GM19467 (cell line): ENCODE data around the gene ZNF611.
A peak's percentile ranks its signal among the peaks of the same experiment; 100 is the strongest.
"Not testable (repeated sequence)": the region's sequence is repeated elsewhere in the genome, so short reads cannot be mapped to it uniquely, and the experiment has no call there.

Source experiments
- ATAC-seq: cut with Tn5 transposase; IDR thresholded peaks from one replicate; pipeline ENCODE4 v1.9.1; 2021; ENCODE audit warnings: mild to moderate bottlenecking, moderate library complexity; ENCODE audit not compliant: unreplicated experiment

The ZNF611 gene

DNA sequence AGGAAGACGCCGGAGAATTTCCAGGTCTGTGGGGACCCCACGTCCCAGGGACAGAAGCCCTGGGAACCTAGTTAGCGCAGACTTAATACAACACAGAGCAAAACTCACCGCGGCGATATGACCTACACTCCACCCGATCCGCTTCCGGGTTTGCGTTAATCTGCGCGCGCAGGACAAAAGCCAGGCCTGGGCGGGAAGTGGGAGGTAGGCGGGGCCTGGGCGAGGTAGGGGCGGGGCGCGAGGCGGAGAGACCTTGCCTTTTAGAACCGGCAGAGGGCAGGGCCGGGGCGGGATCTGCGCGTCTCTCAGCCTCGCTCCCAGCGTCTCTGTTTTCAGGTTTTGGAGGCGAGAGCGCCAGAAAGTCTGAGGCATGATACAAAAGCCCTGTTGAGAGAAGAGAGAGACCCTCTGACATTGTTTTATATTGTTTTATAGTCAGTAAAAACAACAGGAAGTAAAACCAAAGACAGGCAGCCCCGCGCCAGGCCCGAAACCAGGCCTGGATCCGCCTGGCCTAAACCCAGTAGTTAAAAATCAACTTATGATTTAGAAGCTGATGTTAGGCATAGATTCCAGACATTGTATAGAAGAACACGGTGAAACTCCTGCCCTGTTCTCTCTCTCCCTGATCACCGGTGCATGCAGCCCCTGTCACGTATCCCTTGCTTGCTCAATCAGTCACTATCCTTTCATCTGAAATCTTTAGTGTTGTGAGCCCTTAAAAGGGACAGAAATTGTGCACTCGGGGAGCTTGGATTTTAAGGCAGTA, at the start of gene ZNF611:
TSS of gene ZNF611 (minus strand) at position 152 of the 769 bp plus-strand sequence. CDS start 19,150 bp downstream, outside the sequence.
- peak; percentile 93 for ATAC-seq

DNA sequence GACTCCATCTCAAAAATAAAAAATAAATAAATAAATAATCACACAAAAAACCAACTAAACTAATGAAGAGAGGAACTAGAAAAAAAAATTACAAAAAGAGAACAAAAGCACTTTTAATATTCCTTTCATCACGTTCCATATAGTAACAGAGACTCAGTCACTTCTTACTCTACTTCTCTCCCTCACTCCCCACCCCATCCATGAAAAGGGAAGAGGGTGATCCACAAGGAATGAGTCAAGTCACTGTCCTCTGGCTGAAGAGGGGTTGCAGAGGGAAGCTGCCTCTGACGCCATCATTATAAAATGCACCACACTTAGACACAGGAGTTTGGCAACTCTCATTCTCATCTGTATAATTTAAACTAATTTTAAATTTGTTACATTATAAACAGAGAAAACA, 48.0 kb upstream of the ZNF611 start:
- not testable (repeated sequence) for ATAC-seq

DNA sequence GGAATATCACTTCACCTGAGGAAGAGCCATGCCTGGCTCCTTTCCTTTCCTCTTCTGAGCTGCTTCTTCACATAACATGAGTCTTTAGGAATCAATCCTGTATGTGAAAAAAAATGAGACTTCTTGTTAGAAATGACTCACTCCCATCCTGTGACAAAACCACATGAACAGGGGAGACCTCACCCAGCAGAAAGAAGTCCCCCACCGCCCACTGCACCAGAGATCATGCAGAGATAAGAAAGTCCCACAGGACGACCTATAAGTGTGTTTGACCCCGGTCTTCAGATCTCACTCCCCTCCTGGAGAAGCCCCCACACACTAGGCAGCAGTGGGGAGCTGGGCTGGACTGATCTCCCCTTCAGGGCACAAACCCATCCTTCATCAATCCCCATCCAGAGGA, 44.0 kb upstream of the ZNF611 start:
- ATAC-seq = no peak

DNA sequence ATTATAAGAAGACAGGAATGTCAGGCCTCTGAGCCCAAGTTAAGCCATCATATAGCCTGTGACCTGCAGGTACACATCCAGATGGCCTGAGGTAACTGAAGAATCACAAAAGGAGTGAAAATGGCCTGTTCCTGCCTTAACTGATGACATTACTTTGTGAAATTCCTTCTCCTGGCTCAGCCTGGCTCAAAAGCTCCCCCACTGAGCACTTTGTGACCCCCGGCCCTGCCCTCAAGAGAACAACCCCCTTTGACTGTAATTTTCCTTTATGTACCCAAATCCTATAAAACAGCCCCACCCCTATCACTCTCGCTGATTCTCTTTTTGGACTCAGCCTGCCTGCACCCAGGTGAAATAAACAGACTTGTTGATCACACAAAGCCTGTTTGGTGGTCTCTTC, 21.6 kb upstream of the ZNF611 start:
- ATAC-seq = not testable (repeated sequence)

GRCh38 chr19:52749780-52750179, 14.9 kb upstream of the ZNF611 start:
- ATAC-seq = no peak

DNA sequence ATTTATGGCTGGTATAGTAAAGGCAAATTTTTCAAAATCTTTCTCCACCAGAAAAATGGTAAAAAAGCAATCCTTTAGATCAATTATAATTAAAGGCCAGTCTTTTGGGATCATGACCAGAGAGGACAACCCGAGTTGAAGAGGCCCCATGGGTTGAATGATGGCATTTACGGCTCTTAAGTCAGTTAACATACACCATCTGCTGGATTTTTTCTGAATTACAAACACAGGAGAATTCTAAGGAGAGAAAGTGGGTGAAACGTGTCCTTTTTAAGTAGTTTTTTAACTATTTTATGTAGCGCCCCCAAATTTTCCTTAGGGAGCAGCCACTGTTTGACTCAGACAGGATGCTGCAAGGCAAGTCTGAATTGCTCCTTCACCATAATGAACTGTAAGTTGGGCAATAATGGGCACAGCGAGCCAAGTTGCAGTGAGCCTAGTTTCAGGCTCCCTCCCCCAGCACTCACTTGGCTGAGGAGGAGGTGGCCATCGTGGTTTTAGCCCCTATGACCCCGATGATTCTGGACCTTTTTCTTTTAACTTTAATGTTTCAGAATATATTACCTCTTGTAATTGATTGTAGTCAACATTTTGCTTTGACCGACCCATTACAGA, 13.6 kb upstream of the ZNF611 start:
- ATAC-seq = no peak

- ATAC-seq = not testable (repeated sequence)
Observed at GRCh38 chr19:52745919-52746318, 11.1 kb upstream of the ZNF611 start.

GRCh38 chr19:52743091-52743490, 8.2 kb upstream of the ZNF611 start:
- no peak for ATAC-seq

- no peak for ATAC-seq
Observed at GRCh38 chr19:52742516-52742915, 7.7 kb upstream of the ZNF611 start.

DNA sequence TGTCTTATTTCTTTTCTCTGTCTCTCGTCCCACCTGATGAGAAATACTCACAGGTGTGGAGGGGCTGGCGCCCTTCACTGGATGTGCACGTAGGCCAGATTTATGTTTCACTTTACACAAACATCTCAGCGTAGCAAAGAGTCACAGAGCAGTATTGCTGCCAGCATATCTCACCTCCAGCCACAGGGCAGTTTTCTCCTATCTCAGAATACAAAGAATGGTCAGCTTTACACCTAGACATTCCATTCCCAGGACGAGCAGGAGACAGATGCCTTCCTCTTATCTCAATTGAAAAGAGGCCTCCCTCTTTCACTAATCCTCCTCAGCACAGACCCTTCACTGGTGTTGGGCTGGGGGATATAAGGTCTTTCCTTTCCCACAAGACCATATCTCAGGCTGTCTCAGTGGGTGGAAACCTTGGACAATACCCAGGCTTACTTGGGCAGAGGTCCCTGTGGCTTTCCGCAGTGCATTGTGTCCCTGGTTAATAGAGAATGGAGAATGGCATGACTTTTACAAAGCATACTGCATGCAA, 7.2 kb upstream of the ZNF611 start:
- no peak for ATAC-seq

GRCh38 chr19:52741371-52741770, 6.5 kb upstream of the ZNF611 start:
- ATAC-seq = not testable (repeated sequence)

DNA sequence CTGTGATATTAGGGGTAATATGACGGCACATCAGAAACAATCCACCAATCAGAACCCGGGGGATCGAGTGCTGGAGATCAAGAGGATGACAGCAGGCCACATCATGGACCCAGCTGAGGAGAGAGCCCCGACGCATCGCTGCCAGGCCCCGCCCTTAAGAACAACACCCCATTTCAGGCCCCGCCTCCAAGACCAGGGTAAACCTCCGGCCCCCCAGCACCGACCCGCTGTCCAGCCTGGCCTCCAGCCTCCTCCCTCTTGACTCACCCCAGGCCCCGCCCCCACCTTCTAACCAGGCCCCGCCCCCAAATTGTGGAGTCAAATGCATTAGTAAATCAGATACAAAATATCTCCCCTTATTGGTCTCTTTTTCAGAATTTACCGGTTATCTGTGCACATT, 4.7 kb upstream of the ZNF611 start:
- no peak for ATAC-seq

DNA sequence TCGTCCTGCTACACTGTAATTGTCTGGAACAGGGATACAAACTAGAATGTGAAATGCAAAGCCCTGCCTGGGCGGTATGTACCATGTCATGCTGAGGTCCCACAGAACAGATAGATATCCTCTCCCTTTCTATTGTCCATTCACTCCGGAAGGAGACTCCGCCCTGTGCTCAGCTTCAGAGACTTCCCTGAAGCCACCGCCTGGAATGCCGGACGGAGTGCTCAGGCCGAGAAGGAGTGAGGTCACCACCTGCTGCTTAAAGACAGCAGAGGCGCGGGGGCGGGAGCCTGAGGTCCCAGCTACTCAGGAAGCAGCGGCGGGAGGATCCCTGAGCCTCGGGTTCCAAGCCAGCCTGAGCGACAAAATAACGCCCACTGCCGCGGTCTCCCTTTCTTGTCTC, 890 bp upstream of the ZNF611 start:
- no peak for ATAC-seq

GRCh38 chr19:52734331-52734892, 432 bp downstream of the ZNF611 start:
- ATAC-seq = peak; percentile 26

- ATAC-seq = not testable (repeated sequence)
Observed at GRCh38 chr19:52726051-52726450, 8.8 kb downstream of the ZNF611 start.

DNA sequence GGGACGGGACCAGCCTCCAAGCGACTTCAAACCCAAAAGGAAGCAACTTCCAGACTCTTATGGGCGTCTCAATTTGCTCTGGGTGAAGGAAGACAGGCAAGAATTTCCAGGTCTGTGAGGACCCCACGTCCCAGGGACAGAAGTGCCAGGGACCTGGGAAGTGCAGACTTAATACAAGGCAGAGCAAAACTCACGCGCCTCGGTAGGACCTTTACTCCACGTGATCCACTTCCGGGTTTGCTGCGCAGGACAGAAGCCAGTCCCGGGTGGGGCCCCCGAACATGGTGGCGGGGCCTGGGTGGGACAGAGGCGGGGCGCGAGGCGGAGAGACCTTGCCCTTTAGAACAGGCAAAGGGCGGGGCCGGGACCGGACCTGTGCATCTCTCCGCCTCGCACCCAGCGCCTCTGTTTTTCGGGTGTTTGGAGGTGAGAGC, 9.3 kb downstream of the ZNF611 start:
- no peak for ATAC-seq

DNA sequence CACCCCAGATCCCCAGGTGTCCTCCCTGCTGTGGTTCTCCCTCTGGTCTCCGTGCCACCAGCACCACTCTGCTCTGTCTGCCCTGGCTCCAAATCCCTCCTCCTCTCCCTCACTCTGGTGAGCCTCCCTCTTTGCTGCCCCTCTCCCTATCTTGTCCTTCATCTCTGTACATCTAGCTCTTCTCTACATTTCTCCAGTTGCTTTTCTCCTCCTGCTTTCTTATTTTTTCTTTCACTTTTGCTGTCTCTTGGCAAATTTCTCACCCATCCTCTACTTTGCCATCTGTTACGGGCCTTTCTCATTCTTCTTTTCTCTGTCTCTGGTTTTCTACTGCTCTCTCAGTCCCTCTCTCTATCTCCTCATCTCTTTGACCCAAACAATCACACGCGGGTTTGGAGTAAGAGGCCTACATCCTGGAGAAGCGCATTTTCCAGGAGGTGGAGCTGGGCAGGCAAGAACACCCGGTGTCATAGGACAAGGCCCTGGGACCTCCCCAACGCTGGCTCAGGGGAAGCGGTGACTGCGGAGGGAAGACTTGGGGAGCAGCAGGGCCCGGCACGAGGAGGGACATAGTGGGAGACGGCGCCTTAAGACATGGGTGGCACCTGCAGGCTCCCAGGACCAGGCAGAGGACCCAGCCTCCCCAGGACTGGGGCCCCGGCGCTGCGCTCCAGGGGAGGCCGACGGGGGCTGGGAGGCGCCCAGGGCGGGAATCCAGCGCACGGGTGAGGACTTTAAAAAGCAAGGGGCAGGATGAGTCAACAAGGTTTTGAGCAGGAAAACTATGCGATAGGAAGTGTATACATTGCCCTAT, 9.9 kb downstream of the ZNF611 start:
- ATAC-seq = no peak

- ATAC-seq = not testable (repeated sequence)
Observed at GRCh38 chr19:52723907-52724598, 10.8 kb downstream of the ZNF611 start.

DNA sequence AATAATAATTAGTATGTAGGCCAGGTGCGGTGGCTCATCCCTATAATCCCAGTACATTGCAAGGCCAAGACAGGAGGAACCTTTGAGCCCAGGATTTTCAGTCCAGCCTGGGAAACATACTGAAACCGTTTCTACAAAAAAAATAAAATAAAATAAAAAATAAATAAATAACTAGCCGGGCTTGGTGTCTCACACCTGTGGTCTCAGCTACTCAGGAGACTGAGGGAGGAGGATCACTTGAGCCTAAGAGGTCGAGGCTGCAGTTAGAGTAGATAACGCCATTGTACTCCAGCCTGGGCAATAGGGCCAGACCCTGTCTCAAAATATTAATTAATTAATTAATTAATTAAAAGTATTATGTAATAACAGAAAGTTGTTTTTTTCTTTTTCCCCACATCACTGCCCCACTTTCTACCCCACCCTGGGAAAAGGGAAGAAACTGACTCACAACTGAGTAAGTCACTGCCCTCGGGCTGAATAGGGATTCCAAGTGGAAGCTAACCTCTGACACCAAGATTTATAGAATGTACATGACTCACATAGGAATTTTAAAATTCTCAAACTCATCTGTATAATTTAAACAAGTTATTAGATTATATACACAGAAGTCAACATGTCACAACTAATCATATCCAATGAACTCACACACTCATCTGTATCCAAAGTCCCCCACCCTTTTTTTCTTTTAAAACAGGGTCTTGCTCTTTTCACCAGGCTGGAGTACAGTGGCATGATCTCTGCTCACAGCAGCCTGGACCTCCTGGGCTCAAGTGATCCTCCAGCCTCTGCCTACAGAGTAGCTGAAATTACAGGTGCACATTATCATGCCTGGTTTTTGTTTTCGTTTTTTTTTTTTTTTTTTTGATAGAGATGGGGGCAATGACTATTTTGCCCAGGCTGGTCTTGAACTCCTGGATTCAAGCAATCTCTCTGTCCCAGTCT, 12.5 kb downstream of the ZNF611 start:
- ATAC-seq = no peak
